ENCODE results near the gene LYRM2. TPM values are rescaled to one million over a fixed set of nuclear protein-coding genes. Genes with fewer than 3 reads are reported as not detected.

LYRM2 gene
- total RNA-seq, 1 experiment from 2014 or later = 3.2 TPM

Other genes with a start within 250 kb of the LYRM2 start
- not detected in 2 replicates for gene RRAGD, start 226.5 kb downstream of the LYRM2 start, total RNA-seq (2014; rRNA removed; shearing (Covaris generic))
- gene ANKRD6, start 205.6 kb downstream of the LYRM2 start, total RNA-seq (2014; rRNA removed; shearing (Covaris generic)) = not detected in 2 replicates
- 26.3 and 30.1 TPM in 2 replicates for gene MDN1, start 181.0 kb upstream of the LYRM2 start, total RNA-seq (2014; rRNA removed; shearing (Covaris generic))
- 6.2 and 6.3 TPM in 2 replicates for gene CASP8AP2, start 191.1 kb upstream of the LYRM2 start, total RNA-seq (2014; rRNA removed; shearing (Covaris generic))